Activated CD8-positive, alpha-beta memory T cell treated with anti-CD3 and anti-CD28 coated beads, Interleukin-2, amount 50 U/mL, for 24 hours (primary cell): ENCODE measurements around the gene CYB561.

ENCODE experiments used
- DNase-seq: peaks from one replicate; pipeline ENCODE4 v3.0.0-alpha.2; 2020; ENCODE audit errors: extremely low read depth

CYB561 gene

GRCh38 chr17:63448655-63449054 lies 2.5 kb upstream of the CYB561 start:
- DNase-seq = no peak

GRCh38 chr17:63447471-63448009 lies 1.4 kb upstream of the CYB561 start:
- no peak for DNase-seq

- no peak for DNase-seq
These were observed 806 bp upstream of the CYB561 start for GRCh38 chr17:63446753-63447470.

DNA sequence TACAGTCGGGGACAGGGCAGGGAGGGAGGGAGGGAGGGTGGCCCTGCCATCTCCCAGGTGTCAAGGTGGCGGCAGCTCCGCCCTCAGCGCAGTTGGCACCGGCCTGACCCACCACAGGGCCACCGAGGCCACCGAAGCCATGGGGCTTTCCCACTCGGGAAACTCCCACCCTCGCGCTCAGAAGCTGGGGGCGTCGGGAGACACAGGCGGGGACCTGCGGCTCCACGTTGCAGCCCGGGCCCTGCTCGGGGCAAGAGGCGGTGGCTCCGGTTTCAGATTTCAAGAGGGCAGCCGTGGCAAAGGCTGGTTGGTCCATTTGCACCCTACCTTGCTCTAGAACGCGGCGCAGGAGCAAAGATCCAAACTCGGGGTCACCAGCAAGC lies 544 bp downstream of the CYB561 start:
- no peak for DNase-seq

DNA sequence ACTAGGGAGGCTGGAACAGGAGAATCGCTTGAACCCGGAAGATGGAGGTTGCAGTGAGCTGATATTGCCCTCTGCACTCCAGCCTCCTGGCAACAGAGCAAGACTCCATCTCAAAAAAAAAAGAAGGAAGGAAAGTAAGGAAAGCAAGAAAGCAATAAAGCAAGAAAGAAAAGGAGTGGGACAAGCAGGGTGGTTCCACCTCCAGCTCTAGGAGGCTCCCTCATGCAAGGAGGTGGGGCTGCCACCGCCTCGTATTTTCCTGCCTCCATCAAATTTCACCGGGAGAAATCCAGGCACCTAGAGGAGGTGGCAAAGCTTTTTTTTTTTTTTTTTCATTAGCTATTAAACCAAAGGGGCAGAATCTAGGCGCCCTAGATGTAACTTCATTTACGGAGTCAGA lies 1.0 kb downstream of the CYB561 start:
- no peak for DNase-seq

DNA sequence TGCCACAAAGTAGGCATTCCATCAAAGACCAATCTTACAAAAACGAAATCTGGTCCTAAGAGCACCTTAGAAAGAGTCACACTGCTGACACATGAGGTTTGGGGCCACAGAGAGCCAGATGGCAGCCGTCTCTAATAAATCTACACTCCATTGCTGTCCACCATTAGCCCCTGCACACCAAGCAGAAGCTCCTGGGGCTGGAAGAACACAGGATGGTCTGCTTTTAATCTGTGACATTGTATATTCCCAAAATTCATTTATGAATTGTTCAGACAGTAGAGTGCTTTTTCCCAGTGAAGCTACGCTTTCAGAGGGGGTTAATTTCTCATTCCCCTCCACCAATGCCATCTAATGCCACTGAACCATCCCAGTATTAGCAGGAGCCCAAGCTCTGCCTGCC lies 1.6 kb downstream of the CYB561 start:
- DNase-seq = no peak

GRCh38 chr17:63443053-63443452 lies 3.1 kb downstream of the CYB561 start:
- no peak for DNase-seq

DNA sequence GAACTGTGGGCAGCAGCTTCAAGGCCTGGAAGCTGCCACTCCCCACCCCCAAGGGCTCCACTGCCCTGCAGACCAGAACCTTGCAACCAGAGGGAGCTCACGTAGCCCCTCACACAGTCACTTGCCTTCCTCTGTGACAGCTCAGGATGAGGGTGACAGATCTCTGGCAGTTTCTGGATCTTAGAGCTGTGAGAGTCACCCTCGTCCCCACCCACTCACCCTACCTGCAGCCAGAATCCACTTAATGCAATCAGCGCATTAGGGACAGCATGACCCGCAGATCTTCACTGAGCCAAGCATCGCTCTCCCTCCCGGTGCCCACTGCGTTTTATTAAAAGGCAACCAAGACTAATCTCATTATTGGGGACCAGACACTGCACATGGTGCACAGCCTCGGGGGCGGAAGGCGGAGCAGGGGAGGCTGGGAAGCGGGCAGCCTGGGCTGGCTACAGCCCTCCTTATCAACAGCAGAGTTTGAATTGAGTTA lies 3.5 kb downstream of the CYB561 start:
- DNase-seq = no peak

DNA sequence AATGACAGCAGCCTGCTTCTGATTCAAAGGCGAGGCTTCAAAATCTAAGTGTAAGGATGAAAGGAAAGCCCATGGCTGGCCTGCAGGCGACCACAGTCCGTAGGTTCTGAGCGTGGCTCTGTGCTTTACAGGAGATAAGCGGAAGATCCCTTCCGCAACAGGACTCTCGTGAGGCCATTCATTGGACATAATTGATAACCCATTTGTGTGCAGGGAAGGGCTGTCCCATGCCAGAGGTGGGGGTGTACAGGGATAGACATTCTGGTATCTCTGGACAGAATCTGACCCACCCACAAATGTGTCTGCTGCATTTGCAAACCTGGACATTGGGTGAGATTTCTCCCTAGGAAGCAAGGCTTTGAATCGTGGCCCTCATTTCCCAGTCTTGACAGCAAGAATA lies 4.0 kb downstream of the CYB561 start:
- DNase-seq = no peak

DNA sequence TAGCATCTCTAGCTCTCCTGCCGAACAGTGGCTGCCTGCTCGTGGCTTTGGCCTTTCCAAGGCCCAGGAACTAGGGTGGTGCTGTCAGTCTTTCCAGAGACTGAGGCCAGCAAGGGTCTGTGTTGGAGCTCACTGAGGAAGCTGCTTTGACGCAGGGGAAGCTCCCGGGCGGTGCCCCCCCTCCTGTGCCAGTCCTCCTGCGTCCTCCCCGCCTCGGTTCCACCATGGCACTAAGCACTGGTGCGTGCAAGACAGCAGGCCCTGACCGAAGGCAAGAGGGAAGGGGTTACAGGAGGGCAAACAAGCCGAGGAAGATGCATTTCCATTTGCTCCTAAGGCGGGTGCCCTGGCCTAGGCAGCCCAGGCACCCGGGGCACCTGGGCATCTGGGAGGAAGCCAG lies 4.5 kb downstream of the CYB561 start:
- no peak for DNase-seq

- no peak for DNase-seq
These were observed 5.3 kb downstream of the CYB561 start for GRCh38 chr17:63440770-63441335.

GRCh38 chr17:63440127-63440769 lies 5.9 kb downstream of the CYB561 start:
- no peak for DNase-seq

DNA sequence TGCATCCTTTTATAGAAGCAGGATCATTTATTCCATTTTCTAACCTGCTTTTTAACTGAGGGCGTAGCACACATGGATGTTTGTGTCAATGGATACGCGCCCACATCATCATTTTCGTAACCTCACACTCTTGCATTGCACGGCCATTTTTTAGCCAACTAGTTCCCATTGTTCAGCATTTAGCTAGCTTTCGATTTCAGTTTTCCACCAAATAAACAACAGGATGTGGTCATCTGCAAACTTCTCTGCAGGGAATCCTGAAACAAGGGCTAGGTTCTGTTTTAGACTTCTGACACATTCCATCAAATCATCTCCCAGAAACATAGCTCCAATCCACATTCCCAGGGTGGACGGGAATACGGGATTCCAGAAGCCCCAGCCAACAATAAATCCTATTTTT lies 6.4 kb downstream of the CYB561 start:
- DNase-seq = no peak

DNA sequence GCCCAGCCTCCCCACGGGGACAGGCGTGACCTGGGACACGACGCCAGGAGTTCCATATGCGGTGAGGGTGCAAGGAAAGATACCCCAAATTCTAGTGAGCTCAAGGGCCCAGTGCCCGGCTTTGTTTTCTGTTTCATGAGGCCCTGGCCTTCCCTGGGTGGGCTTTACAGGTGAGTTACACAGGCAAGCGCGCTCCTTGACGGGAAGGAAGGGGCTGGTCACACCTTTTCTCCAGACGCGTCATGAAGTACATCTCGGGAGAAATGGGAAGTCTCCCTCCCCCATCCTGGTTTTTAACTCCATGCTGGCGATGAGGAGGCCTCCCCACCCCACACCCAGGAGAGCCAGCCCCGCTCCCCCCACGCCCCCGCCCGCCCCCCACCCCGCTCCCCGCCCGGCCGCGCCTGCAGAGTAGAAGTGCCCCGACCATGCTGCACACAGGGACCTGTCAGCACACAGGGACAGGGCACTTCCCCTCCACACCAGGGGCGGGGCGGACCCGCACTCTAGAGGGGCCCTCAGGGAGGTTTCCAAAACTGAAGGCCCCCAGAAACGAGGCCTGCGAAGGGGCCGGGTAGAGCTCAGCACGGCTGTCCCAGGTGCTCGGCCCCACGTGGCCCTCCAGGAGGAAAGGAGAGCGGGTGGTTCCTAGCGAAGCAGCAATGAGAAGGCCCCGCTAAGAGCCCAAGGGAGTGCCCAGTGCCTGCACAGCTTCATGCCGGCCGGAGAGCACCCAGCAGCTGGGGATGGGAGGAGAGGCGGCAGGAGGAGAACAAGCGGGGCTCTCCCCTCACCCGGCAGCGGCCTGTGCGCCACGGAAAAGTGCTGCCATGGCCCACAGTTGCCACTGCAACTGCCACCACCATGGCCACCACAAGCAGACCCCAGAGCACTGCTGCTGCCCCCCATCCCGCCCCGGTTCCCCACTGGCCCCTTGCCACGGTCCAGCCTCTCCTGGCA lies 7.7 kb downstream of the CYB561 start:
- DNase-seq = no peak

DNA sequence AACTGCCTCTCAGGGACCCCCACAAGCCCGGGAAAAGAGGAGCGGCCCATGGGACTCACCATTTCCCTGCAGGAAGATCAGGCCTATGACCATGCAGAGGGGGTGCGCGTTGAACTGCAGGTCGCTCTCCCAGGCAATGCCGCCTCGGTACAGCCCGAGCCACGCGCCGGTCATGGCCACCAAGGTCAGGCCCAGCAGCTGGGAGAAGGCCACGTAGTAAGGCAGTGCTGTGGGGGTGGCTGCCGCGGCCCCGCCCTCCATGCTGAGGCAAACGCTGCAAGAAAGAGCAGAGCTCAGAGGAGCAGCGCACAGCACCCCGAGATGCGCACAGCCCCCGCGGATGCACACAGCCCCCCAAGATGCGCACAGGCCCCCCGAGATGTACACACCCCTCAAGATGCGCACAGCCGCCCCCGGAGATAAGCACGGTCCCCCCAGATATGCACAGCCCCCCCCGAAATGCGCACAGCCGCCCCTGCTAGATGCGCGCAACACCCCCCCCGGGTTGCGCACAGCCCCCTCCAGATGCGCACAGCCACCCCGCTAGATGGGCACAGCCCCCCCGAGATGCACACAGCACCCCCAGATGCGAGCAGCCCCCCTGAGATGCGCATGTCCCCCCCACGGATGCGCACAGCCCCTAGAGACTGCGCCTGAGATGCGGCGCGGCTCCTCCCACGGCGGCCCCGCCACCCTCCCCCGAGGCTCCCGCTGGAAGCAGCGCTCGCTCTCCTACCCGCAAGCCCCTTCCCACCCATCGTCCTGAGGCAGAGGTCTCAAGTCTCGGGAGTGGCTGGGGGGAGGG lies 8.6 kb downstream of the CYB561 start:
- DNase-seq = no peak

DNA sequence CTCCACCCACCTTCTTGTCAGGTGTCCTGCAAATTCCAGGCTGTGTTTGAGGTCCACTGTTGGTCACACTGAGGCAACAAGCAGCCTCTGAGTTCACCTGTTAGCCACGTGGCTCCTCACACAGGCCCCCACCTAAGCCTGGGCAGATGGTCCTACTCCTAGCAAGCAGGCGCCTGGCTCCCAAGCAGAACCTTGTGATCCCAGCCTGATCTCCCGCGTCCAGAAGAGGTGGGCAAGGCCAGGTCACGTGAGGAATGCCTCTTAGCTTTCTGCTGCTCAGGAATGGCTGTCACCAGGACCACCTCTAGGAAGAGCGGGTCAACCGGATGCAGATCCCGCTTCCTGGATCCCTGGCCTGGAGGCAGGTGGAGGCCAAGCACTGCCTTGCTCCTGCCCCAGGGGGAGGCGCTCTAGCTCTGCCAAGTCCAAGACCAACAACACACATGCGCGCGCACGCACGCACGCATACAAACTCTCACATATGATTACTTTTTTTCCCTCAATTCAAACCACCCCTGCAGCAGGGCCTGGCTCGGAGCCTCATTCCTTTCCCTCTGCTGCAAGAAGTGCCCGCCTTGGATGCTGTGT lies 9.5 kb downstream of the CYB561 start:
- DNase-seq = no peak

- no peak for DNase-seq
These were observed 10.2 kb downstream of the CYB561 start for GRCh38 chr17:63435681-63436522.

GRCh38 chr17:63434951-63435571 lies 11.0 kb downstream of the CYB561 start:
- no peak for DNase-seq
